Measurements from ENCODE around the gene ASXL2. TPM values are rescaled to one million over a fixed set of nuclear protein-coding genes. Genes with fewer than 3 reads are reported as not detected.
"Not testable (repeated sequence)": the region's sequence is repeated elsewhere in the genome, so short reads cannot be mapped to it uniquely, and the experiment has no call there.

Gene ASXL2
- total RNA-seq, 1 donor from 2014 or later = 4.7 TPM

GRCh38 chr2:25891672-25892071 lies 13.4 kb upstream of the ASXL2 start:
- DNase-seq = no peak

GRCh38 chr2:25887624-25888242 lies 9.4 kb upstream of the ASXL2 start:
- no peak for DNase-seq

GRCh38 chr2:25885933-25886332 lies 7.6 kb upstream of the ASXL2 start:
- DNase-seq = no peak

- DNase-seq = no peak
These were observed 3.5 kb upstream of the ASXL2 start for GRCh38 chr2:25881764-25882163.

- no peak for DNase-seq
These were observed 945 bp upstream of the ASXL2 start for GRCh38 chr2:25879133-25879730.

GRCh38 chr2:25877431-25878360 lies 591 bp downstream of the ASXL2 start:
- peak; percentile 62 for DNase-seq

GRCh38 chr2:25872134-25872533 lies 6.2 kb downstream of the ASXL2 start:
- no peak for DNase-seq

GRCh38 chr2:25867396-25868003 lies 10.8 kb downstream of the ASXL2 start:
- DNase-seq = no peak

GRCh38 chr2:25856377-25856776 lies 21.9 kb downstream of the ASXL2 start:
- DNase-seq = no peak

- no peak for DNase-seq
These were observed 23.2 kb downstream of the ASXL2 start for GRCh38 chr2:25855065-25855464.

- DNase-seq = no peak
These were observed 23.7 kb downstream of the ASXL2 start for GRCh38 chr2:25854613-25855012.

GRCh38 chr2:25853038-25853638 lies 25.1 kb downstream of the ASXL2 start:
- no peak for DNase-seq

GRCh38 chr2:25851740-25852503 lies 26.4 kb downstream of the ASXL2 start:
- no peak for DNase-seq

- not testable (repeated sequence) for DNase-seq
These were observed 27.9 kb downstream of the ASXL2 start for GRCh38 chr2:25850400-25850799.

- not testable (repeated sequence) for DNase-seq
These were observed 28.9 kb downstream of the ASXL2 start for GRCh38 chr2:25849350-25849749.

GRCh38 chr2:25845843-25846505 lies 32.3 kb downstream of the ASXL2 start:
- no peak for DNase-seq

- DNase-seq = no peak
These were observed 34.2 kb downstream of the ASXL2 start for GRCh38 chr2:25844089-25844488.

- no peak for DNase-seq
These were observed 36.1 kb downstream of the ASXL2 start for GRCh38 chr2:25842155-25842554.

- DNase-seq = no peak
These were observed 40.0 kb downstream of the ASXL2 start for GRCh38 chr2:25838152-25838756.

GRCh38 chr2:25835906-25836305 lies 42.4 kb downstream of the ASXL2 start:
- no peak for DNase-seq

- DNase-seq = no peak
These were observed 44.7 kb downstream of the ASXL2 start for GRCh38 chr2:25833566-25833965.
